Mucosa of gallbladder (tissue), 1 donor: Measurements from ENCODE around the gene MOCS3. TPM values are rescaled to one million over a fixed set of nuclear protein-coding genes. Genes with fewer than 3 reads are reported as not detected.
"Not testable (repeated sequence)": the region's sequence is repeated elsewhere in the genome, so short reads cannot be mapped to it uniquely, and the experiment has no call there.

Source experiments
- DNase-seq: peaks from one replicate; pipeline ENCODE4 v3.0.0-alpha.2; 2020; ENCODE audit warnings: low spot score
- total RNA-seq: library from RNA; stranded (reverse); gene quantifications from one replicate; pipeline ENCODE4 v1.2.1, GENCODE V29; 2021
- donor health status: DM: no; HTN: no; CAD: no.

Gene MOCS3
- total RNA-seq, 1 donor from 2014 or later, result 5.2 TPM

DNA sequence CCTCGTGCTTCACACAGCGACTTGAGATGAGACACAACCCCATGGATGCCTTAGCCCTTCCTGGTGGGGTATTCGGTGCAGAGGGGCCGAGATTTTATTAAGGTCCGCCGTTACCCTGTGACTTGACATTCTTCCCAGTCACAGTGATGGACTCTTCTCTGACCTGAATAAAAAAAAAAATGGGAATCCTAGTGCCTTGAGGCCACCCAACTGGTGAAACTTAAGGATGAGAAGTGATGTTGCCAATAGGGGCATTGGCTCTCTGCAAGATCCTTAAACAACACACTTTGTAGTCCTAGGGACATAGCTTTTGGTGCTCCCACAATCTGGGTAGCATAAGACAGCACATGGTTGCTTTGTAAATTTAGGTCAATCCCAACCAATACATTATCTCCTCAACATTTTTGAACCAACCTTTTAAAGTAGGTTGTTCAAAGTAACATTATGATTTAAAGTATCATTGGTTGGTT lies 26.6 kb upstream of the MOCS3 start:
- no peak for DNase-seq

DNA sequence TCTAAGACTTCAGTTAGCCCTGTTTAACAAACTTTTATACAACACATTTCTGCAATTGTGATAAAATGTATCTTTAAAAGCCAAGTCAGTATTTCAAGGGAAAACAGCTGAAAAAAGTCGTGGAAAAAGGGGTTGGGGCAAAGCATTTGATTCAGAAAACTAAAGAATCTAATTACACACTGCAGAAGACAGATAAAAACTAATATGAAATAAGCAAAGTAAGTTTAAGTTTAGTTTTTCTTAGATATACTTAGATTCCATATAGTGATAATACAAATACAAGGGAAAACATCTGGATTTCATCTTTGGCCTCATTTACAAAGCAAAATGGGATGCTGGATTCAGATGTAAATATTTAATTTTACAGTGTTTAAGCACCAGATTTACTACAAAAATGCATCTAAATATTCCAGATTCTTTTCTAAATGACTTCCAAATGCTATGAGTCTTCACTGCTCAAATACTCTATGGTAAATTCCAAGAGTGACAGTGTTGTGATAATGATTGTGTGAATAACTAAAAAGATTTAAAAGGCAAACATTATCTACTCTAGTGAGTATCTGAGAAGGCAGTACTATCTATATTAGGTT lies 25.8 kb upstream of the MOCS3 start:
- DNase-seq, result no peak

DNA sequence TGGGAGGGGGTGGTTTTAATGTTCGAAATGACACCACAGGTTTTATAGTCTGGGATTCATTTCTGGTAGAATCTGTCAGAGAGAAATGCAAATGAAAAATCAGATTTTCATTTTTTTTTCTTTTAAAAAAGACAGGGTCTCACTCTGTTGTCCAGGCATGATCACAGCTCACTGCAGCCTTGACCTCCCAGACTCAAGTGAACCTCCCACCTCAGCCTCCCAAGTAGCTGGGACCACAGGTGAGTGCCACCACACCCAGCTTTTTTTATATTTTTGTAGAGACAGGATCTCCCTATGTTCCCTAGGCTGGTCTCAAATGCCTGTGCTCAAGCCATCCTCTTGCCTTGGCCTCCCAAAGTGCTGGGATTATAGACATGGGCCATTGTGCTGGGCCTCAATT lies 25.0 kb upstream of the MOCS3 start:
- DNase-seq, result no peak

DNA sequence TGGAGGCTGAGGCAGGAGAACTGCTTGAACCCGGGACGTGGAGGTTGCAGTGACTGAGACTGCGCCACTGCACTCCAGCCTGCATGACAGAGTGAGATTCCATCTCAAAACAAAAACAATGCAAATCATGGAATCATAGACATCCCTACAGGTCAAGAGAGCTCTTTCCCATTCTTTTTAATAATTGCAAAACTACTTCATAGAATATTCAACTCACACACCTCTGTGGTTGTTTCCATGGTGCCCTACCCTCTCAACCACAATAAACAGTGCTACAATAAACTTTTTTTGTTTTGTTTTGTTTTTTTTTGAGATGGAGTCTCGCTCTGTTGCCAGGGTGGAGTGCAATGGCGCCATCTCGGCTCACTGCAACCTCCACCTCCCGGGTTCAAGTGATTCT lies 15.5 kb upstream of the MOCS3 start:
- no peak for DNase-seq

DNA sequence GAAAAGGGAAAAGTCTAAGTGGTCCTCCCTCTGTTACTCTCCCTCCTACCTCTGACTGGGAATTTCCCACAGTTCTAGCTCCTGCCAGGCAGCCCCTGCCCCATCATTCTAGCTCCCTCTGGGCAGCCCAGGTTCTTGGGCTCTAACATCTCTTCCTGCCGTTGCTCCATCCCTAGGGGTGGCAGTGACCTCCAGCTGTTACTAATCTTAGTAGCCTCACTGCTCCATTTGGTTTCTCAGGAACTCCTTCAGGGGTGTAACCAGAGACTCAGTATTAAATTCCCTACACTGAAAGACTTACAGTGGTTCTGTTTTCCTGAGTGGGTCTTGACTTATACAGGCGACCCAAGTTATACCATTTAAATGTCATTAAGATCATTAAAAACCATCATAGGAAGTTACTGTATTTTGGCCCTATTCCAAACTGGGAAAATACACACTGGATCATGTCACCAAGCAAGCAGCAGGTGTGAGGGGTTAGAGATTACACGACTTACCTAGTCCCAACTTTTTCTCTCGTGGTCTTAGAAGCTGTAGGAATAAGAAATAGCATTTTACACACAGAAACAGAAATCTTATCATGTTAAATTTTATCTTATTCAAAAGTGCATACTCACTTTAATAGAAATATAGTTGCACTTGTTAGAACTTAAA lies 10.4 kb upstream of the MOCS3 start:
- no peak for DNase-seq

DNA sequence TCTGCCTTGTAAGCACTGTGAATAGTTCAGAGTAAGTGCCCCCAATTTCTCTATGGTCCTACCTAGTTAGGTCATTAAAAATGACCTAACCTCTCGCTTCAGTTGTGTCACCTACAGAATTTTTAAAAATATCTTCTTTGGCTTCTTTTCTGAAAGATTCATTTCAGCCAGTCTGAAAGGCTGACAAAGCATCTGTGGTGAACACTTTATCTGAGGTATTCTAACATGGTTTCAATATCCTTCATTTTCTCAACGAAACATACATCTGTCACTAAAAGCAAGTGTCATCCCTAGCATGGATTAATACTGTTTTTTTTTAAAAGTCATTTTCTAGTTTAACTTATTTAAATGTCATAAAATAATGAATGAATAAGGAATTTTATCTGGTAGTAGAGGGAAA lies 5.4 kb upstream of the MOCS3 start:
- no peak for DNase-seq

DNA sequence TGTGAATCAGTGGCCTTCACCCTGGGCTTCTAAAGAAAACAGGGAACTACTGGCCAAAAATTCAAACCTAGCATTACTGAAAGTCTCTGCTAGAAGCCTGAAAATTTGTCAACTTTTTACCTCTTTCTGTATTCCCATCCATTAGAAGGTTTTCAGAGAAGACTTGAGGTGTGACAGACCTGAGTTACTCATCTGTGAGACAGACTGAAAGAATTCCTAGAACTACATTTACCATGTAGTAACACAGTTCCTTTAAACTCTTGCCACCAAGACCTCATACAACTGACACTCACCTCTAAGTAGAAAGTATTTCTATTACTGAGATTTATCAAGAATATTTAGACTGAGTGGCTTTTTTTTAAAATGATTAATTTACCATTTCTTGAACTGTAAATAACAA lies 4.8 kb upstream of the MOCS3 start:
- DNase-seq, result no peak

DNA sequence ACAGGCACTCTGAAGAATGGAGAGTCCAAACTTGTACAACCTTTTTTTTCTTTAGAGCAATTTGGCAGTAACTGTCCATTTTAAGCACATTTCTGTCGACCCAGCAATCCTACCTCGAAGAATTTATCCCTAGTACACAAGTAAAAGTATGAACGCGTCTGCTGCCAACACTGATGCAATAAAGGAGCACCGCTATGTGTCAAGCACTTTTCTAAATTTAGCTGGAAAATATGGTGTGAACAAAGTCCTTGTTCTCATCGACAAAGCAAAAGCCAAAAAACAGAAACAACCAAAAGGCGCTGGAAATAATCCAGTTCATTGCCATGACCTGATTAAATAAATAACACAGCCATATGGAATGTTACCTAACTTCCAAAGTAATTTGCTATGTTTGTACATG lies 1.3 kb upstream of the MOCS3 start:
- no peak for DNase-seq

DNA sequence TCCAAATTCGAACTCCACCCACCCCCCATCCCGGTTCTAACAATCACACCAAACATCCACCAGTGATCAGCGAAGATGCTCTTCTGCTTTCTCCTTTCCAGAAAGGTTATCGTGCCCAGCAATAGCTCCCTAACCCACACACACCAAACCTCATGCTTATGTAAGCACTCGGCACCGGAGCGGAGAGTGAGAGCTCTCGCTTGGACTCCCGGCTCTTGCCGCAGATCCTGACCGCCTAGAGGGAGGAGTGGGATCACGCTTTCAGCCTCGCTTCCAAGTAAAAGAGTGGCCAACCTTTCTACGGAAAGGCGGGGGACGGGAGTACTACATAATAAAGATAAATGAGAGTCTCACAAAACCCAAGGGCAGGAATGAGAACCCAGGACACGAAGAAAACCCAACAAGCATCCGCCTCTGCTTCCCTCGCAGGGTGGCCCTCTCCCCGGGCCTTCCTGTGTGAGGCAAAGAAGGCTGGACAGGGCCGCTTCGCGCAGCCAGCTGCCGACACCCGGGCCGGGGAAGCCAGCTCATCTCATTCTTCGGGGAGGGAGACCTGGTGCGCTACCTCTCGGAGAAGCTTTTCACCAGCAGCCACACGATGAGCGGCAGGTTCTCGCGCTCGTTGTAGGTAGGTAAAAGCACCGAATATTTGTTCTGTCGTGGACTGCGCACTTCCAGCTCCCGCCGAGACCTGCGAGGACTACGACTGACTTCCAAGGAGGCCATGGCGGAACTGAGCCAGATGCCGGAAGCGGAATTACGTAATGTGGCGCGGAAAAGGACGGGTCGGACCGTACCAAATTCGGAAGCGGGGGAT lies 612 bp upstream of the MOCS3 start, which contains the start of gene DPM1:
Gene DPM1 (minus strand): TSS at position 735 of the 817 bp plus-strand sequence. CDS start 9 bp downstream, at position 726.
- DNase-seq, result peak; percentile 92

DNA sequence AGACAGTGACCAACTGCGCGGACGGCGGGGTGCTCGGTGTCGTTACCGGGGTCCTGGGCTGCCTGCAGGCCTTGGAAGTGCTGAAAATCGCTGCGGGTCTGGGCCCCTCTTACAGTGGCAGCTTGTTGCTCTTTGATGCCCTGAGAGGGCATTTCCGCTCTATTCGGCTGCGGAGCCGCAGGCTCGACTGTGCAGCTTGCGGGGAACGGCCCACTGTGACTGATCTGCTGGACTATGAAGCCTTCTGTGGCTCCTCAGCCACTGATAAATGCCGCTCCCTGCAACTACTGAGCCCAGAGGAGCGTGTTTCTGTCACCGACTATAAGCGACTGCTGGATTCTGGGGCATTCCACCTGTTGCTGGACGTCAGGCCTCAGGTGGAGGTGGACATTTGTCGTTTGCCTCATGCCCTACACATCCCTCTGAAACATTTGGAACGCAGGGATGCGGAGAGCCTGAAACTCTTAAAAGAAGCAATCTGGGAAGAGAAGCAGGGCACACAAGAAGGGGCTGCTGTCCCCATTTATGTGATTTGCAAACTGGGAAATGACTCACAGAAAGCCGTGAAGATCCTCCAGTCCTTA lies 1.0 kb downstream of the MOCS3 start:
- DNase-seq, result no peak

DNA sequence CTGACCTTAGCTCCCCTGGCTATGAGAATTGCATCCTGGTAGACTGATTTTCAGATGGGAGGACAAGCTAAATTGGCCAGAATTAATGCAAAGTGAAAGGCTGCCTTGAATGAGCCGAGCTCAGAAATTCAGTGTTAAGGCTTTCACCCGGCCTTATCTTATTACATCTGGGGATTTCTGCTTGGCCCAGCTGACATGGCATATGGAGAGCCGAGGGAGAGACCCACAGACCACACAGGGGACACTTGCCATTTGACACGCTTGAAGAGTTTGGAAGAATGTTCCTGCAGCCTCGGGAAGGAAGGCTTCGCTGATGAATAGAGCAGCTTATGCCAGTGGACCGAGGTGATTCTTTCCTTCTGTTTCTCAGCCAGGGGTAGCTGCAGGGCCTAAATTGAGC lies 9.0 kb downstream of the MOCS3 start:
- DNase-seq, result no peak

DNA sequence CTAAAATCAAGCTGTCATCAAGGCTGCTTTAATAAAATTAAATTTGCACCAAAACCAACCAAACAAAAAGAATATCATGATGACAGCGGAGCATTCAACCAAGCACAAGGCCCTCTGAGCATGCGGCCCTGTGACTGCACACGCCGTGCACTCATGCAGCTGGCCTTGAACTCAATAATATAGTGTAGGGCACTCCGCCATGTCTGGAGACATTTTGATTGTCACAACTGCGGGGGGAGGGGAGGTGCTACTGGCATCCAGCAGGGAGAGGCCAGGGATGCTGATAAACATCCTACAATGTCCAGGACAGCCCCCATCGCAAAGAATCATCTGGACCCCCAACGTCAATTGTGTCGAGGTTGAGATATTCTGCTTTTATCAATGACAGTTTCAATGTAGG lies 9.7 kb downstream of the MOCS3 start:
- no peak for DNase-seq

DNA sequence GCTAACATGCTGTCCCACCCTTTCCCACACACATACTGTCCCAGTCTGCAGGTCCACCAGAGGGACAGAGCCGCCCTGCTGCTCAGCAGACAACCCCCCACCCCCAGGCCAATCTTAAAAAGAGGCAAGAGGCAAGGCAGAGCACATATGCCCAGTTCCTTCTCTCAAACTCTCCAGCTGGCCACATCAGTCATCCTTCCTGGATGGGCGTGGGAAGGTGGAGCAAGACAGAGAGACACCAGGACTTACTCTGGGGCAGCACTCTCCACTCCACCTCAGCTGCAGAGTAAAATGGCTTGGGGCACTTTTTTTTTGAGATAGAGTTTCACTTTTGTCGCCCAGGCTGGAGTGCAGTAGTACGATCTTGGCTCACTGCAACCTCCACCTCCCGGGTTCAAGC lies 10.8 kb downstream of the MOCS3 start:
- no peak for DNase-seq

DNA sequence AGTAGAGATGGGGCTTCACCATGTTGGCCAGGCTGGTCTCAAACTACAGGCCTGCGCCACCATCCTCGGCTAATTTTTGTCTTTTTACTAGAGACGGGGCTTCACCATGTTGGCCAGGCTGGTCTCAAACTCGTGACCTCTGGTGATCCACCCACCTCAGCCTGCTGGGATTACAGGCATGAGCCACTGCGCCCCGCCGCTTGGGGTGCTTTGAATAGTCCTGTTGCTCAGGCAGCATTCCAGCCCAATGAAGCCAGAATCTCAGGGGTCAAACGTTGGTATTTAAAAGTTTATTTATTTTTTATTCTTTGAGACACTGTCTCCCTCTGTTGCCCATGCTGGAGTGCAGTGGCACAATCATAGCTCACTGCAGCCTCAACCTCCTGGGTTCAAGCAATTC lies 11.3 kb downstream of the MOCS3 start:
- DNase-seq, result no peak

DNA sequence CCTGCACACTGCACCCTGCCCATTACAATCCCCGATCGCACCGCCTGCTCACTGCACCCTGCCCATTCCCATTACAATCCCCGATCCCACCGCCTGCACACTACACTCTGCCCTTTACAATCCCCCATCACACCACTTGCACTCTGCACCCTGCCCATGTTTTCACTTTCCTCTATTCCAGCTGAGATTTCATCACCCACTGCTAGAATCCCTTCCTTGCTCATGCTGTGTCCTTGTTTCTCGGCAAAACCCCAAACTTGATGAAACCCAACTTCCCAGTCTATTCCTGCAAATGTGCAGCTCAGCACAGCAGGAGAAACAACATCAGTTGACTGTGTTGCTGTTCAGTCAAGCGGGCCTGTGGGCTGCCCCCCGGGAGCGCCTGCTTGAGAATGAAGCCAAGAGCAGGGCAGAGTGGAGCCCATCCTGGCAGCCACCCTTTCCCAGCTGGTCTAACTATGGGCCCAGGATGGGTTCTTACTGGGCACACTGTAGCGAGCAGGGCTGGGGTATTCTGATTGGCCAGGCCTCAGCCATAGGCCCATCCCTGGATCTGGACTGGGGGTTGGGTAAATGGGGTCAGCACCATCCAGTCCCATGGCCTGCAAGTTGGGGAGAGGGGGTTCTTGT lies 17.2 kb downstream of the MOCS3 start:
- no peak for DNase-seq

DNA sequence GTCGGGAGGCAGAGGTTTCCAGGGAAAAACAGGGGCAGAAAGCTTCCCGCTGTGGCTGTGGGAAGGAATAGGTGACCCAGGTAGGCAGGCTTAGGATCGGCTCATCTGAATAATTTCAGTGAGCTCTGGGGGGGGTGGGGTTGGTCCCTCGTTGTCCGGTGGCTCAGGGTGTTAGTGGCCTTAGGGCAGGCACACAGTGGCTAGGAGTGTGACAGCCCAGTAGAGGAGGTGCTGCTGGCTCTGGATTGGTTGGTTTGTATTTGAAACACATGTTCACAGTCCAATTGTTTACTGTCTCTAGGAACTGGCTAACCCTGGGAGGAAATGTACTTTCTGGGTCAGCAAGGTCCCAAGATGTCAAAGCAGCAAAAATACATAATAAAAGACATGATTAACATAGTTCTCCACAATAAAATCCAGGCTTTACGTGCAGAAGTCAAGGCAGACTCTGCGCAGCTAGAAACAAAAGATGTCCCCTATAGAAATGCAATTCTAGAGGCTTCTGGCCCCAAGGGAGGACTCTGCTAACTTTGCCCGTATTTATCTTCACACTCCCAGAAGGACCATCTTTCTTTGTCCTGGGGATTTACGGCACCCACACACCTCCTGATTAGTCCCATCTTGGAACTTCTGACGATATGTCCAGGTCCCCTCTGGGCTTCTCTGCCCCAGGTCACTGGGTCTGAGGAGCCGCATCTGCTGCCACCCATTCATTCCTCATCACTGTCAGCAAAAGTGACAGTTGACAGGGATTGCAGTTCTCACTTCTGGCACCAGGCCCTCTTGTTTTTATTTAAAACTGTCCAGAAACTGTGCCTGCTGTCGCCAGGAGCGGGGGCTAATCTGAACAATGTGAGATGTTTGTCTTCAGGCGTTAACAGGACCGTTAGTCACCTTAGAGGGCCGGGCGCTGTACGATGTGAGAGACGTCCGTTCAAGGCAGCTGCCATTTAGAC lies 18.7 kb downstream of the MOCS3 start:
- no peak for DNase-seq

DNA sequence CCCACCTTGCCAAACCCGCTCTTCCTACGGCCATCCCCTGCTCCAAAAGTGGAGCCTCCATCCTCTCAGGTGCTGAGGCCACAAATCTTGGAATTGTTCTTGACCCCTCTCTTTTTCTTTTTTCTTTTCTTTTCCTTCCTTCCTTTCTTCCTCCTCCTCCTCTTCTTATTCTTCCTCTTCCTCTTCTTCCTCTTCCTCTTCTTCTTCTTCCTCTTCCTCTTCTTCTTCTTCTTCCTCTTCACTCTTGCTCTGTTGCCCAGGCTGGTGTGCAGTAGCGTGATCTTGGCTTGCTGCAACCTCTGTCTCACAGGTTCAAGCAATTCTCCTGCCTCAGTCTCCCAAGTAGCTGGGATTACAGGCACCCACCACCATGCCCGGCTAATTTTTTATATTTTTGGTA lies 19.9 kb downstream of the MOCS3 start:
- not testable (repeated sequence) for DNase-seq

DNA sequence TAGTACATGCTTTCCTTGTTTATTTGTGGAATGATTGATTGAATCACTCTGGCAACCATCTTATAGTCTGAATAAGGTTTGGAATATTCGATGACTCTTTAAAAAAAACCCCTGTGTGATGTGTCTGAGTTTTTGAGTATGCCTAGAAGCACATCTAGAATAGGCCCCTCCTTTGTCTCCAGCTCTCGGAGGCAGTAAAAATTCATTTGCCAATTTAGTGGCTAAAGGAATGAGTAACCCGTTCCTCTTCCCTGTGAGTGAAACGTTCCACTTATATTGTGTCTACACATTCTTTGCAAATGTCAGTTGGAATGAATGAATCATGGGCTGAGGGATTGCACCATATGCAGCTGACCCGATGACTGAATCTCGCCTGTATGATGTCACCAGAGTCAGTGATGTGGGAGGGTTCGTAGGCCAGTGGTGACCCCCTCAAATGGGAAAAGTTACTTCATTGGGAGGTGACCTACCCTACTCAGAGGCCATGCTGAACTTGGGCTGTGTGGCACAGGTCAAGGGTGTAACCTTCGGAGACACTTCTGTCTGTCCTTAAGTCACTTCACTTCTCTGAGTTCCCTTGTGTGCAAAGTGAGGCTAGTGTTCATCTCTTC lies 21.6 kb downstream of the MOCS3 start:
- DNase-seq, result no peak

DNA sequence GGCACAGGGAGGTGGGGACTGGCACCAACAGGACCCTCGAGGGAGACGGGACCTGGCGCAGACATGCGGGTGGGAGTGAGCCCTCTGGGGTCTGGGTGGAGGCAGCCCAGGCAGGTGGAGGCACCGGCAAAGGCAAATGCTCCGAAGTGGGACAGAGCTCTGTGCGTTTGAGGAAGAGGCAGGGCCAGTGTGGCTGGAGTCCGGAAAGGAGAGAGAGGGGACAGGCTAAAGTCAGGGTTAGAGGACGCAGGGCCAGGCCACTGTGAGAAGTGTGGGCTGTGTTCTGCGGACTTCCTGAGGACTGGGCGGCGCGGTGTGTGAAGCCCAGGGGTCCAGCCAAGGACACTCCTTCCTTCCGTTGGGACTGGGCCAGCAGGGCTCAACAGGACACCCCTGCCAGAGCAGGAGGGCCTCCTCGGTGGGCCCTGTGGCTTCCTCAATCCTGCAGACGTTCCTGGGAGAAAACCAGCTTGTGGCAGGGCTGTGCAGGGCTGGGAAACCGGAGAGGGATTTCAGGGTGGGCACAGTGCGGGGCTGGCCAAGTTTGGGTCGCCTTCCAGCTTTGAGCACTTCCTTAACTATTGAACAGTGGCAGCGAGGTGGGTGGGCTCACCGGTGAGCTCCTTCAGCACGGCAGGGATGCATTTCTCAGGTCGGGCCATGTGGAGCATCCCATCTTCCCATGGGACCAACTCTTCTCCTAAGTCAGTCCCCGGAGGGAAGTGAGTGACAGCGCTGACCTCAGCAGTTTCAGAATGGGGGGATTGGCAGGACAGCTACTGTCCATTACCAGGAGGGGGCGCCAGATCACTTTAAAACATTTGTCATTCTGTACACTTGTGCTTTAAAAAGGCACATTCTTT lies 22.5 kb downstream of the MOCS3 start:
- peak; percentile 27 for DNase-seq

DNA sequence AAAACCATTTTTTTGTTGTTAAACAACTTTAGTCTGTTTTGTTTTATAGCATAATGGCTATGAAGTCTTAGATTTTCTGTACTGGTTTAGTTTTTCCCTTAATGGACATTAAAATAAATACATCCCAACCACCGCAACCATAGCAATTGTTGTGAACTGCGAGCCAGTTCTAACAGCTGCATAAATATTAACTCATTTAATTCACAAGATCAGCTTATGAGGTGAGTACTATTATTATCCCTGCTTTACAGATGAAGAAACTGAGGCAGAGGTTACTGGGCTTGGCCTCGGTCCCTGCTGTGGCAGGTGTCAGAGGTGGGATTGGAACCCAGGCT lies 23.1 kb downstream of the MOCS3 start:
- DNase-seq, result no peak
